Mucosa of rectum (tissue), 2 donors: ENCODE results near the gene SLC38A3.
A peak's percentile ranks its signal among the peaks of the same experiment; 100 is the strongest.
"Not testable (repeated sequence)": the region's sequence is repeated elsewhere in the genome, so short reads cannot be mapped to it uniquely, and the experiment has no call there.

Experiments
- H3K27ac ChIP-seq, 2 donors: one replicate each; pipeline ENCODE4 v1.7.0; 2013; ENCODE audit warnings: inconsistent platforms in 2 of 2, low read depth in 2 of 2, low read length in 2 of 2
- H3K27me3 ChIP-seq, 2 donors: one replicate each; pipeline ENCODE4 v1.7.0; 2013; ENCODE audit warnings: low read length in 2 of 2; ENCODE audit not compliant: control insufficient read depth in 2 of 2, insufficient read depth in 2 of 2
- H3K36me3 ChIP-seq, 2 donors: one replicate each; pipeline ENCODE4 v1.7.0; 2013; ENCODE audit warnings: low read length in 2 of 2; ENCODE audit not compliant: control insufficient read depth in 2 of 2, insufficient read depth in 2 of 2
- H3K4me1 ChIP-seq, 2 donors: one replicate each; pipeline ENCODE4 v1.7.0; 2013; ENCODE audit warnings: low read length in 2 of 2, mild to moderate bottlenecking in 1 of 2; ENCODE audit not compliant: control insufficient read depth in 2 of 2, insufficient read depth in 2 of 2
- H3K4me3 ChIP-seq, 2 donors: one replicate each; pipeline ENCODE4 v1.7.0; 2013; ENCODE audit warnings: low read length in 2 of 2
- H3K9ac ChIP-seq, 2 donors: one replicate each; pipeline ENCODE4 v1.7.0; 2013; ENCODE audit warnings: low read length in 2 of 2, low read depth in 1 of 2, mild to moderate bottlenecking in 1 of 2
- H3K9me3 ChIP-seq, 2 donors: one replicate each; pipeline ENCODE4 v1.7.0; 2013; ENCODE audit warnings: low read length in 2 of 2; ENCODE audit not compliant: control insufficient read depth in 2 of 2
- donor health status: healthy.
- donor health status: Normal muscosa, but diverticular disease.

Gene SLC38A3

GRCh38 chr3:50258029-50258680, 53.1 kb downstream of the SLC38A3 start:
- Histone ChIP-seq H3K4me3 (no peak overlapping the region), H3K9me3 (no peaks in the 10 kb centered on the region), H3K27me3 (no peaks in the 10 kb centered on the region), H3K36me3 (peaks cover 20 to 26% of the 10 kb centered on the region in 2 donors), H3K4me1 (peaks cover 12 to 15% of the 10 kb centered on the region in 2 donors), H3K27ac (no peak overlapping the region), H3K9ac (no peak overlapping the region)

- no peak overlapping the region for H3K4me3 ChIP-seq
- H3K27ac ChIP-seq = peak overlapping the region in 1 of 2 donors; percentile 53
- H3K9ac ChIP-seq = no peak overlapping the region
- peaks cover 20 to 22% of the 10 kb centered on the region in 2 donors for H3K36me3 ChIP-seq
- peaks cover 12 to 15% of the 10 kb centered on the region in 2 donors for H3K4me1 ChIP-seq
- no peaks in the 10 kb centered on the region for H3K27me3 ChIP-seq
- no peaks in the 10 kb centered on the region for H3K9me3 ChIP-seq
Observed at GRCh38 chr3:50258979-50259378, 53.9 kb downstream of the SLC38A3 start.

GRCh38 chr3:50259432-50260026, 54.5 kb downstream of the SLC38A3 start:
- peaks cover 14 to 16% of the 10 kb centered on the region in 2 donors for H3K4me1 ChIP-seq

GRCh38 chr3:50260027-50260941, 55.2 kb downstream of the SLC38A3 start:
- H3K27ac ChIP-seq = peak overlapping the region; percentile 82 to 87
- H3K4me3 ChIP-seq = peak overlapping the region; percentile 42 to 66
- no peaks in the 10 kb centered on the region for H3K27me3 ChIP-seq
- H3K4me1 ChIP-seq = peaks cover 17 to 21% of the 10 kb centered on the region in 2 donors
- H3K9ac ChIP-seq = peak overlapping the region; percentile 85 to 90
- H3K36me3 ChIP-seq = peaks cover 18 to 20% of the 10 kb centered on the region in 2 donors
- no peaks in the 10 kb centered on the region for H3K9me3 ChIP-seq

More at GRCh38 chr3:50259432-50260026, 54.5 kb downstream of the SLC38A3 start:
- Histone ChIP-seq H3K27ac (peak overlapping the region; percentile 53 to 87), H3K27me3 (no peaks in the 10 kb centered on the region), H3K9ac (peak overlapping the region in 1 of 2 donors; percentile 90), H3K4me3 (peak overlapping the region in 1 of 2 donors; percentile 42), H3K36me3 (peaks cover 18 to 20% of the 10 kb centered on the region in 2 donors), H3K9me3 (no peaks in the 10 kb centered on the region)

GRCh38 chr3:50260942-50261441, 55.9 kb downstream of the SLC38A3 start:
- Histone ChIP-seq H3K9me3 (no peaks in the 10 kb centered on the region), H3K27me3 (no peaks in the 10 kb centered on the region), H3K27ac (peak overlapping the region in 1 of 2 donors; percentile 87), H3K4me3 (no peak overlapping the region), H3K4me1 (peaks cover 24 to 27% of the 10 kb centered on the region in 2 donors), H3K36me3 (peaks cover 18 to 20% of the 10 kb centered on the region in 2 donors), H3K9ac (peak overlapping the region; percentile 85 to 90)

- peak overlapping the region in 1 of 2 donors; percentile 87 for H3K27ac ChIP-seq
- H3K4me3 ChIP-seq = no peak overlapping the region
- H3K4me1 ChIP-seq = peaks cover 29 to 32% of the 10 kb centered on the region in 2 donors
- peaks cover 13 to 16% of the 10 kb centered on the region in 2 donors for H3K36me3 ChIP-seq
- peak overlapping the region in 1 of 2 donors; percentile 90 for H3K9ac ChIP-seq
- H3K9me3 ChIP-seq = no peaks in the 10 kb centered on the region
- no peaks in the 10 kb centered on the region for H3K27me3 ChIP-seq
Observed at GRCh38 chr3:50261505-50261904, 56.4 kb downstream of the SLC38A3 start.

- peaks cover 36 to 39% of the 10 kb centered on the region in 2 donors for H3K4me1 ChIP-seq
- not testable (repeated sequence) for H3K9ac ChIP-seq, H3K9me3 ChIP-seq, H3K27me3 ChIP-seq, H3K4me3 ChIP-seq, H3K27ac ChIP-seq, H3K36me3 ChIP-seq
Observed at GRCh38 chr3:50262200-50262599, 57.1 kb downstream of the SLC38A3 start.

GRCh38 chr3:50262778-50263177, 57.7 kb downstream of the SLC38A3 start:
- Histone ChIP-seq H3K4me1 (peaks cover 41 to 44% of the 10 kb centered on the region in 2 donors), H3K36me3 (peaks cover 3 to 5% of the 10 kb centered on the region in 2 donors), H3K9me3 (no peaks in the 10 kb centered on the region), H3K27me3 (no peaks in the 10 kb centered on the region), H3K9ac (no peak overlapping the region), H3K4me3 (no peak overlapping the region), H3K27ac (no peak overlapping the region)

- Histone ChIP-seq H3K9ac (no peak overlapping the region), H3K36me3 (peaks cover 0 to 1% of the 10 kb centered on the region in 2 donors), H3K27me3 (no peaks in the 10 kb centered on the region), H3K9me3 (no peaks in the 10 kb centered on the region), H3K4me1 (peaks cover 50 to 53% of the 10 kb centered on the region in 2 donors), H3K4me3 (no peak overlapping the region), H3K27ac (peak overlapping the region; percentile 40 to 96)
Observed at GRCh38 chr3:50263478-50264382, 58.7 kb downstream of the SLC38A3 start.
